HepG2 (cell line): ENCODE data around the gene LASP1. TPM values are rescaled to one million over a fixed set of nuclear protein-coding genes. Genes with fewer than 3 reads are reported as not detected.

Source experiments
- GRHL1 ChIP-seq: sonication (generic); formaldehyde crosslinking; conservative IDR thresholded peaks from 2 replicates; pipeline ENCODE4 v1.8.0; 2022; ENCODE audit warnings: missing genetic modification reagents
- HCFC1 ChIP-seq: fragments of 150-350 bp; IDR thresholded peaks from 2 replicates; pipeline ENCODE4 v1.6.1; 2014; ENCODE audit warnings: low read depth, low read length
- MTF1 ChIP-seq: sonication (generic); formaldehyde crosslinking; IDR thresholded peaks from 2 replicates; pipeline ENCODE4 v1.5.0; 2020; ENCODE audit warnings: missing genetic modification reagents
- PHF21A ChIP-seq: sonication (generic); formaldehyde crosslinking; IDR thresholded peaks from 2 replicates; pipeline ENCODE4 v1.5.0; 2020; ENCODE audit warnings: mild to moderate bottlenecking, missing genetic modification reagents
- POGK ChIP-seq: sonication (generic); formaldehyde crosslinking; conservative IDR thresholded peaks from 2 replicates; pipeline ENCODE4 v1.8.0; 2022; ENCODE audit warnings: mild to moderate bottlenecking, moderate library complexity, missing genetic modification reagents
- RORA ChIP-seq: sonication (generic); formaldehyde crosslinking; IDR thresholded peaks from 2 replicates; pipeline ENCODE4 v1.5.0; 2020; ENCODE audit warnings: mild to moderate bottlenecking, missing genetic modification reagents, moderate library complexity
- SIN3A ChIP-seq: IDR thresholded peaks from 2 replicates; pipeline ENCODE4 v1.6.1; 2011; ENCODE audit warnings: low read depth, mild to moderate bottlenecking, control low read depth, low read length, borderline replicate concordance
- SMAD9 ChIP-seq: sonication (generic); formaldehyde crosslinking; IDR thresholded peaks from 2 replicates; pipeline ENCODE4 v1.5.1; 2020; ENCODE audit warnings: mild to moderate bottlenecking, missing genetic modification reagents
- SRF ChIP-seq: IDR thresholded peaks from 2 replicates; pipeline ENCODE4 v1.6.1; 2011; ENCODE audit warnings: mild to moderate bottlenecking, low read depth, low read length, moderate library complexity
- ZBTB21 ChIP-seq: sonication (generic); formaldehyde crosslinking; IDR thresholded peaks from 2 replicates; pipeline ENCODE4 v1.4.0; 2020; ENCODE audit warnings: missing genetic modification reagents
- ZFP82 ChIP-seq: sonication (generic); formaldehyde crosslinking; IDR thresholded peaks from 2 replicates; pipeline ENCODE4 v1.5.1; 2020; ENCODE audit warnings: mild to moderate bottlenecking, missing genetic modification reagents, borderline replicate concordance
- ZNF230 ChIP-seq: sonication (generic); formaldehyde crosslinking; IDR thresholded peaks from 2 replicates; pipeline ENCODE4 v1.4.0; 2020; ENCODE audit warnings: mild to moderate bottlenecking, missing genetic modification reagents
- ZNF260 ChIP-seq: sonication (generic); formaldehyde crosslinking; IDR thresholded peaks from 2 replicates; pipeline ENCODE4 v1.4.0; 2020; ENCODE audit warnings: missing genetic modification reagents, low read depth, mild to moderate bottlenecking, borderline replicate concordance
- ZNF292 ChIP-seq: sonication (generic); formaldehyde crosslinking; IDR thresholded peaks from 2 replicates; pipeline ENCODE4 v1.8.1; 2022; ENCODE audit warnings: mild to moderate bottlenecking, low read depth, missing genetic modification reagents, borderline replicate concordance
- ZNF331 ChIP-seq: sonication (generic); formaldehyde crosslinking; IDR thresholded peaks from 2 replicates; pipeline ENCODE4 v1.4.0; 2020; ENCODE audit warnings: missing genetic modification reagents
- ZNF451 ChIP-seq: sonication (generic); formaldehyde crosslinking; IDR thresholded peaks from 2 replicates; pipeline ENCODE4 v1.5.0; 2020; ENCODE audit warnings: mild to moderate bottlenecking, missing genetic modification reagents
- ZNF562 ChIP-seq: sonication (generic); formaldehyde crosslinking; IDR thresholded peaks from 2 replicates; pipeline ENCODE4 v1.8.0; 2022; ENCODE audit warnings: missing genetic modification reagents, borderline replicate concordance
- ZNF577 ChIP-seq: sonication (generic); formaldehyde crosslinking; IDR thresholded peaks from 2 replicates; pipeline ENCODE4 v1.4.0; 2020; ENCODE audit warnings: mild to moderate bottlenecking, low read depth, missing genetic modification reagents, borderline replicate concordance
- ZNF782 ChIP-seq: sonication (generic); formaldehyde crosslinking; IDR thresholded peaks from 2 replicates; pipeline ENCODE4 v1.4.0; 2020; ENCODE audit warnings: missing genetic modification reagents, mild to moderate bottlenecking, borderline replicate concordance
- ZNF83 ChIP-seq: sonication (generic); formaldehyde crosslinking; IDR thresholded peaks from 2 replicates; pipeline ENCODE4 v1.4.0; 2020; ENCODE audit warnings: missing genetic modification reagents, mild to moderate bottlenecking, borderline replicate concordance
- polyA plus RNA-seq, 8 experiments: library from polyadenylated mRNA; depleted of rRNA in 3 of 8; stranded (reverse) in 7 of 8; unstranded in 1 of 8; fragments of >200 nt; fragmentation: Illumina TruSeq in 4 of 8; extraction: Trizol in 4 of 8; gene quantifications; 2 replicates each; pipeline versions ENCODE4 v1.2.1 to v1.2.3, GENCODE V29; 2011 to 2016; ENCODE audit warnings: low read depth in 4 of 8, missing spikeins in 1 of 8, mixed read lengths in 1 of 8; ENCODE audit not compliant: insufficient read depth in 1 of 8
- total RNA-seq, 5 experiments: library from RNA; depleted of rRNA; stranded (reverse); fragments of >200 nt; fragmentation: Illumina TruSeq; extraction: Trizol; gene quantifications; 2 replicates each; pipeline ENCODE4 v1.2.3, GENCODE V29; 2016; ENCODE audit warnings: low read depth in 1 of 5
- TF ChIP-seq, protein P1 (sequence below): sonication (generic); formaldehyde crosslinking; IDR thresholded peaks from 2 replicates; pipeline ENCODE4 v1.4.0; 2020; ENCODE audit warnings: mild to moderate bottlenecking, missing genetic modification reagents
- TF ChIP-seq, protein P2 (sequence below): sonication (generic); formaldehyde crosslinking; IDR thresholded peaks from 2 replicates; pipeline ENCODE4 v1.4.0; 2020; ENCODE audit warnings: mild to moderate bottlenecking, missing genetic modification reagents

Gene LASP1
- total and polyA plus RNA-seq, 2 of the 13 experiments (the other 11 are each of a cell fraction or from before 2014, with no cell fraction given): 70.1 to 97.0 TPM

- TF ChIP-seq ZNF83: no peak
- no peak for TF ChIP-seq ZFP82 (CRISPR knock-in tag)
- TF ChIP-seq ZNF451 (CRISPR knock-in tag): no peak
- no peak for TF ChIP-seq SMAD9 (CRISPR knock-in tag)
- TF ChIP-seq ZBTB21 (CRISPR knock-in tag): 0 out of 2 replicates have a peak, but pooled peaks have one; percentile 6
- no peak for TF ChIP-seq ZNF577 (CRISPR knock-in tag)
- TF ChIP-seq POGK (CRISPR knock-in tag): no peak; the same call in 1 of the 2 replicates
- peak; percentile 51; the same call in 1 of the 2 replicates for TF ChIP-seq ZNF782 (CRISPR knock-in tag)
- no peak for TF ChIP-seq SRF
- peak; percentile 19; the same call in 1 of the 2 replicates for TF ChIP-seq SIN3A
- TF ChIP-seq ZNF260 (CRISPR knock-in tag): no peak
- 0 out of 2 replicates have a peak, but pooled peaks have one; percentile 3 for TF ChIP-seq ZNF562
- no peak; the same call in 1 of the 2 replicates for TF ChIP-seq PHF21A
- no peak for TF ChIP-seq ZNF331
- no peak for TF ChIP-seq MTF1 (CRISPR knock-in tag)
- TF ChIP-seq GRHL1: no peak
- peak; percentile 60; the same call in 1 of the 2 replicates for TF ChIP-seq ZNF230
- TF ChIP-seq RORA (CRISPR knock-in tag): no peak
- no peak for TF ChIP-seq HCFC1
- TF ChIP-seq, protein P1, sequence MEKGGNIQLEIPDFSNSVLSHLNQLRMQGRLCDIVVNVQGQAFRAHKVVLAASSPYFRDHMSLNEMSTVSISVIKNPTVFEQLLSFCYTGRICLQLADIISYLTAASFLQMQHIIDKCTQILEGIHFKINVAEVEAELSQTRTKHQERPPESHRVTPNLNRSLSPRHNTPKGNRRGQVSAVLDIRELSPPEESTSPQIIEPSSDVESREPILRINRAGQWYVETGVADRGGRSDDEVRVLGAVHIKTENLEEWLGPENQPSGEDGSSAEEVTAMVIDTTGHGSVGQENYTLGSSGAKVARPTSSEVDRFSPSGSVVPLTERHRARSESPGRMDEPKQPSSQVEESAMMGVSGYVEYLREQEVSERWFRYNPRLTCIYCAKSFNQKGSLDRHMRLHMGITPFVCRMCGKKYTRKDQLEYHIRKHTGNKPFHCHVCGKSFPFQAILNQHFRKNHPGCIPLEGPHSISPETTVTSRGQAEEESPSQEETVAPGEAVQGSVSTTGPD (CRISPR knock-in tag): no peak
- TF ChIP-seq, protein P2, sequence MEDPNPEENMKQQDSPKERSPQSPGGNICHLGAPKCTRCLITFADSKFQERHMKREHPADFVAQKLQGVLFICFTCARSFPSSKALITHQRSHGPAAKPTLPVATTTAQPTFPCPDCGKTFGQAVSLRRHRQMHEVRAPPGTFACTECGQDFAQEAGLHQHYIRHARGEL (CRISPR knock-in tag): 0 out of 2 replicates have a peak, but pooled peaks have one; percentile 68
- no peak for TF ChIP-seq ZNF292
Measured at GRCh38 chr17:38870259-38871165, 654 bp downstream of the LASP1 start (continued).
